Measurements from ENCODE around the gene RBBP6. TPM values are rescaled to one million over a fixed set of nuclear protein-coding genes. Genes with fewer than 3 reads are reported as not detected.
"Not testable (repeated sequence)": the region's sequence is repeated elsewhere in the genome, so short reads cannot be mapped to it uniquely, and the experiment has no call there.

Gene RBBP6
- total RNA-seq: 29.2 TPM

- H3K4me1 ChIP-seq (ENCODE audit: control insufficient read depth in 3 of 3, insufficient read depth in 3 of 3, low read length in 3 of 3): peaks cover 23 to 28% (median 23%) of the 10 kb centered on the region in 3 donors
- no peaks in the 10 kb centered on the region for H3K36me3 ChIP-seq (ENCODE audit: control insufficient read depth in 3 of 3, insufficient read depth in 3 of 3, low read length in 3 of 3)
- peak within 1 kb of the TSS; percentile 99 to 100 (median 100) for H3K9ac ChIP-seq (ENCODE audit: low read depth in 1 of 3, low read length in 3 of 3)
- no peaks in the 10 kb centered on the region for H3K27me3 ChIP-seq (ENCODE audit: control insufficient read depth in 3 of 3, insufficient read depth in 3 of 3, low read length in 3 of 3)
- no peaks in the 10 kb centered on the region for H3K9me3 ChIP-seq (ENCODE audit: control insufficient read depth in 3 of 3, low read length in 3 of 3)
- H3K4me3 ChIP-seq (ENCODE audit: low read length in 3 of 3): peak within 1 kb of the TSS; percentile 92 to 96 (median 95)
- peak within 1 kb of the TSS; percentile 100 for H3K27ac ChIP-seq (ENCODE audit: low read depth, low read length)
Observed at GRCh38 chr16:24539295-24539849, at the start of gene RBBP6. Gene RBBP6, plus strand, starts transcription at chr16:24539566. Its CDS starts 1,061 bp downstream, at chr16:24540627.

GRCh38 chr16:24490866-24491265 lies 48.5 kb upstream of the RBBP6 start:
- Histone ChIP-seq H3K4me3 (ENCODE audit: low read length in 3 of 3) (no peak overlapping the region), H3K4me1 (ENCODE audit: control insufficient read depth in 3 of 3, insufficient read depth in 3 of 3, low read length in 3 of 3) (no peaks in the 10 kb centered on the region), H3K9ac (ENCODE audit: low read depth in 1 of 3, low read length in 3 of 3) (no peak overlapping the region), H3K9me3 (ENCODE audit: control insufficient read depth in 3 of 3, low read length in 3 of 3) (peaks cover 0 to 2% (median 0%) of the 10 kb centered on the region in 3 donors), H3K36me3 (ENCODE audit: control insufficient read depth in 3 of 3, insufficient read depth in 3 of 3, low read length in 3 of 3) (no peaks in the 10 kb centered on the region), H3K27me3 (ENCODE audit: control insufficient read depth in 3 of 3, insufficient read depth in 3 of 3, low read length in 3 of 3) (peaks cover 0 to 6% (median 0%) of the 10 kb centered on the region in 3 donors), H3K27ac (ENCODE audit: low read depth, low read length) (no peak overlapping the region)

- H3K9me3 ChIP-seq (ENCODE audit: control insufficient read depth in 3 of 3, low read length in 3 of 3): peaks cover 0 to 2% (median 0%) of the 10 kb centered on the region in 3 donors
Observed at GRCh38 chr16:24491731-24492130, 47.6 kb upstream of the RBBP6 start.

GRCh38 chr16:24493821-24494220 lies 45.5 kb upstream of the RBBP6 start:
- no peak overlapping the region for H3K27ac ChIP-seq (ENCODE audit: low read depth, low read length)
- no peak overlapping the region for H3K4me3 ChIP-seq (ENCODE audit: low read length in 3 of 3)
- H3K9me3 ChIP-seq (ENCODE audit: control insufficient read depth in 3 of 3, low read length in 3 of 3): no peaks in the 10 kb centered on the region
- H3K9ac ChIP-seq (ENCODE audit: low read depth in 1 of 3, low read length in 3 of 3): no peak overlapping the region
- peaks cover 0 to 6% (median 0%) of the 10 kb centered on the region in 3 donors for H3K27me3 ChIP-seq (ENCODE audit: control insufficient read depth in 3 of 3, insufficient read depth in 3 of 3, low read length in 3 of 3)
- H3K4me1 ChIP-seq (ENCODE audit: control insufficient read depth in 3 of 3, insufficient read depth in 3 of 3, low read length in 3 of 3): no peaks in the 10 kb centered on the region
- no peaks in the 10 kb centered on the region for H3K36me3 ChIP-seq (ENCODE audit: control insufficient read depth in 3 of 3, insufficient read depth in 3 of 3, low read length in 3 of 3)

More at GRCh38 chr16:24491731-24492130, 47.6 kb upstream of the RBBP6 start:
- Histone ChIP-seq H3K27ac (ENCODE audit: low read depth, low read length) (no peak overlapping the region), H3K9ac (ENCODE audit: low read depth in 1 of 3, low read length in 3 of 3) (no peak overlapping the region), H3K36me3 (ENCODE audit: control insufficient read depth in 3 of 3, insufficient read depth in 3 of 3, low read length in 3 of 3) (no peaks in the 10 kb centered on the region), H3K27me3 (ENCODE audit: control insufficient read depth in 3 of 3, insufficient read depth in 3 of 3, low read length in 3 of 3) (peaks cover 0 to 6% (median 0%) of the 10 kb centered on the region in 3 donors), H3K4me3 (ENCODE audit: low read length in 3 of 3) (no peak overlapping the region), H3K4me1 (ENCODE audit: control insufficient read depth in 3 of 3, insufficient read depth in 3 of 3, low read length in 3 of 3) (no peaks in the 10 kb centered on the region)

GRCh38 chr16:24495207-24495606 lies 44.2 kb upstream of the RBBP6 start:
- not testable (repeated sequence) for H3K27me3 ChIP-seq (ENCODE audit: control insufficient read depth in 3 of 3, insufficient read depth in 3 of 3, low read length in 3 of 3); H3K9ac ChIP-seq (ENCODE audit: low read depth in 1 of 3, low read length in 3 of 3); H3K36me3 ChIP-seq (ENCODE audit: control insufficient read depth in 3 of 3, insufficient read depth in 3 of 3, low read length in 3 of 3); H3K27ac ChIP-seq (ENCODE audit: low read depth, low read length); H3K4me1 ChIP-seq (ENCODE audit: control insufficient read depth in 3 of 3, insufficient read depth in 3 of 3, low read length in 3 of 3); H3K9me3 ChIP-seq (ENCODE audit: control insufficient read depth in 3 of 3, low read length in 3 of 3); H3K4me3 ChIP-seq (ENCODE audit: low read length in 3 of 3)

- no peaks in the 10 kb centered on the region for H3K4me1 ChIP-seq (ENCODE audit: control insufficient read depth in 3 of 3, insufficient read depth in 3 of 3, low read length in 3 of 3)
- peaks cover 0 to 10% (median 0%) of the 10 kb centered on the region in 3 donors for H3K27me3 ChIP-seq (ENCODE audit: control insufficient read depth in 3 of 3, insufficient read depth in 3 of 3, low read length in 3 of 3)
- H3K9me3 ChIP-seq (ENCODE audit: control insufficient read depth in 3 of 3, low read length in 3 of 3): no peaks in the 10 kb centered on the region
- H3K36me3 ChIP-seq (ENCODE audit: control insufficient read depth in 3 of 3, insufficient read depth in 3 of 3, low read length in 3 of 3): no peaks in the 10 kb centered on the region
- H3K27ac ChIP-seq (ENCODE audit: low read depth, low read length): no peak overlapping the region
- H3K9ac ChIP-seq (ENCODE audit: low read depth in 1 of 3, low read length in 3 of 3): no peak overlapping the region
- H3K4me3 ChIP-seq (ENCODE audit: low read length in 3 of 3): no peak overlapping the region
Observed at GRCh38 chr16:24497440-24497839, 41.9 kb upstream of the RBBP6 start.

- H3K27ac ChIP-seq (ENCODE audit: low read depth, low read length): no peak overlapping the region
- no peaks in the 10 kb centered on the region for H3K36me3 ChIP-seq (ENCODE audit: control insufficient read depth in 3 of 3, insufficient read depth in 3 of 3, low read length in 3 of 3)
- no peaks in the 10 kb centered on the region for H3K4me1 ChIP-seq (ENCODE audit: control insufficient read depth in 3 of 3, insufficient read depth in 3 of 3, low read length in 3 of 3)
- H3K27me3 ChIP-seq (ENCODE audit: control insufficient read depth in 3 of 3, insufficient read depth in 3 of 3, low read length in 3 of 3): peaks cover 0 to 10% (median 0%) of the 10 kb centered on the region in 3 donors
- no peaks in the 10 kb centered on the region for H3K9me3 ChIP-seq (ENCODE audit: control insufficient read depth in 3 of 3, low read length in 3 of 3)
- no peak overlapping the region for H3K4me3 ChIP-seq (ENCODE audit: low read length in 3 of 3)
- H3K9ac ChIP-seq (ENCODE audit: low read depth in 1 of 3, low read length in 3 of 3): no peak overlapping the region
Observed at GRCh38 chr16:24499193-24499814, 40.1 kb upstream of the RBBP6 start.

- H3K27ac ChIP-seq (ENCODE audit: low read depth, low read length): no peak overlapping the region
- H3K9me3 ChIP-seq (ENCODE audit: control insufficient read depth in 3 of 3, low read length in 3 of 3): no peaks in the 10 kb centered on the region
- H3K36me3 ChIP-seq (ENCODE audit: control insufficient read depth in 3 of 3, insufficient read depth in 3 of 3, low read length in 3 of 3): no peaks in the 10 kb centered on the region
- H3K27me3 ChIP-seq (ENCODE audit: control insufficient read depth in 3 of 3, insufficient read depth in 3 of 3, low read length in 3 of 3): peaks cover 0 to 7% (median 0%) of the 10 kb centered on the region in 3 donors
- H3K4me1 ChIP-seq (ENCODE audit: control insufficient read depth in 3 of 3, insufficient read depth in 3 of 3, low read length in 3 of 3): peaks cover 0 to 9% (median 3%) of the 10 kb centered on the region in 3 donors
- no peak overlapping the region for H3K4me3 ChIP-seq (ENCODE audit: low read length in 3 of 3)
- no peak overlapping the region for H3K9ac ChIP-seq (ENCODE audit: low read depth in 1 of 3, low read length in 3 of 3)
Observed at GRCh38 chr16:24504472-24505345, 34.7 kb upstream of the RBBP6 start.

- no peak overlapping the region for H3K4me3 ChIP-seq (ENCODE audit: low read length in 3 of 3)
- no peak overlapping the region for H3K9ac ChIP-seq (ENCODE audit: low read depth in 1 of 3, low read length in 3 of 3)
- H3K27ac ChIP-seq (ENCODE audit: low read depth, low read length): no peak overlapping the region
- H3K4me1 ChIP-seq (ENCODE audit: control insufficient read depth in 3 of 3, insufficient read depth in 3 of 3, low read length in 3 of 3): peaks cover 0 to 9% (median 3%) of the 10 kb centered on the region in 3 donors
- no peaks in the 10 kb centered on the region for H3K36me3 ChIP-seq (ENCODE audit: control insufficient read depth in 3 of 3, insufficient read depth in 3 of 3, low read length in 3 of 3)
- no peaks in the 10 kb centered on the region for H3K27me3 ChIP-seq (ENCODE audit: control insufficient read depth in 3 of 3, insufficient read depth in 3 of 3, low read length in 3 of 3)
- no peaks in the 10 kb centered on the region for H3K9me3 ChIP-seq (ENCODE audit: control insufficient read depth in 3 of 3, low read length in 3 of 3)
Observed at GRCh38 chr16:24505959-24506358, 33.4 kb upstream of the RBBP6 start.

Data from skeletal muscle tissue (tissue), 4 donors.